NB4 (cell line): ENCODE measurements around the gene TRA2B.

Experiments
- CTCF ChIP-seq: IDR thresholded peaks from one replicate; pipeline ENCODE4 v1.5.1; 2012; ENCODE audit warnings: low read depth, low read length
- MAX ChIP-seq: IDR thresholded peaks from 2 replicates; pipeline ENCODE4 v1.6.1; 2011; ENCODE audit warnings: low read depth, low read length
- POLR2A ChIP-seq: IDR thresholded peaks from 2 replicates; pipeline ENCODE4 v1.6.1; 2011; ENCODE audit warnings: mild to moderate bottlenecking; ENCODE audit not compliant: insufficient read length; ENCODE audit errors: extremely low read depth

GRCh38 chr3:185866995-185867394 lies 70.8 kb downstream of the TRA2B start:
- TF ChIP-seq POLR2A (no peak), CTCF (no peak), MAX (no peak)
